Measurements from ENCODE around the gene ARHGAP45. TPM values are rescaled to one million over a fixed set of nuclear protein-coding genes. Genes with fewer than 3 reads are reported as not detected.

The ARHGAP45 gene
- total RNA-seq, 3 donors from 2014 or later (not counting 1 experiment from before 2014, with no cell fraction given) = 535 to 601 (median 560) TPM

DNA sequence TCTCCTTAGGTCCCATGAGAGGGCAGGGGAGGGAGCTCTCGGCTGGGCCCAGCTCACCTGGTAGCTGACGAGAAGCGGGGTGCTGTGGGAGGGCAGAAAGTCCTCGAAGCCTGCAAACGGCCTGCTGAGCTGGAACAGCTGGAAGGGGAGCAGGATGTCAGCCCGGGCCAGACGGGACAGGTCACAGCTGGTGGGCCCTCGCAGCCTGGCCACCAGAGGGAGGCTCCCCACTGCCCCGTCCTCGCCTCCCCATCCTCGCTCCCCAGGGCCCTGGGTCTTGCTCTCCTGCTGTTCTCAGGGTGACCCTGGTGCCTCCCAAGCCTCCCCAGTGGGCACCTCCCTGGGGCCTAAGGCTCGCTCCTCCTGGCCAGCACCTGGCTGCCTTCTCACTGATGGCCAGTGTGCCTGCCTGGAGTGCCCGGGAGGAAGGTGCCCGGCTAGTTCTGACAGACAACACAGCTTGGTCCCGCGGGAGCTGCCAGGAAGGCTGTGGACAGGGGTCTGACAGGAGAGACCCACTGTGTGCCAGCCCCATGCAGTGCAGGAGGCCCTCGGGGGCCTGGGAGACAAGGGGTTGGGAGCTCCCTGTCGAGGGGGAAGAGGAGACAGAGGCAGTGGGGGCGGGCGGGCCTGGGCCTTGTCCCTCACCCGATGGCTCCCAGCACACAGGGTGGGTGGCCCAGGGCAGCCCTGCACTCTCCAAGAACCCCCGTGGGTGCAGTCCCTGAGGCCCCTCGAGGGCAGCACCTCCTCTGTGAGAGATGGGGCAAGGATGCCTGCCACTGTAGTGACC, 57.1 kb downstream of the ARHGAP45 start:
- H3K27me3 Mint-ChIP-seq (ENCODE audit: low read depth in 2 of 2) = no peaks in the 10 kb centered on the region
- intact Hi-C loops (cut with micrococcal nuclease) = no loop called here
- Histone ChIP-seq H3K4me1 (ENCODE audit: control insufficient read depth, insufficient read depth, low read length) (peaks cover 1% of the 10 kb centered on the region), H3K36me3 (ENCODE audit: control insufficient read depth, insufficient read depth, low read length) (peaks cover 66% of the 10 kb centered on the region), H3K27ac (ENCODE audit: low read length) (no peak overlapping the region), H3K27me3 (ENCODE audit: control insufficient read depth, insufficient read depth, low read length) (no peaks in the 10 kb centered on the region), H3K4me3 (ENCODE audit: low read length) (no peak overlapping the region), H3K9me3 (ENCODE audit: control insufficient read depth, insufficient read depth, low read length) (no peaks in the 10 kb centered on the region)
- H3K4me1 Mint-ChIP-seq = no peaks in the 10 kb centered on the region
- no peak overlapping the region for H3K4me3 Mint-ChIP-seq
- 97% methylated on average over 23 of the region's 23 CpGs for WGBS (ENCODE audit: insufficient coverage)
- TF ChIP-seq, protein P1, sequence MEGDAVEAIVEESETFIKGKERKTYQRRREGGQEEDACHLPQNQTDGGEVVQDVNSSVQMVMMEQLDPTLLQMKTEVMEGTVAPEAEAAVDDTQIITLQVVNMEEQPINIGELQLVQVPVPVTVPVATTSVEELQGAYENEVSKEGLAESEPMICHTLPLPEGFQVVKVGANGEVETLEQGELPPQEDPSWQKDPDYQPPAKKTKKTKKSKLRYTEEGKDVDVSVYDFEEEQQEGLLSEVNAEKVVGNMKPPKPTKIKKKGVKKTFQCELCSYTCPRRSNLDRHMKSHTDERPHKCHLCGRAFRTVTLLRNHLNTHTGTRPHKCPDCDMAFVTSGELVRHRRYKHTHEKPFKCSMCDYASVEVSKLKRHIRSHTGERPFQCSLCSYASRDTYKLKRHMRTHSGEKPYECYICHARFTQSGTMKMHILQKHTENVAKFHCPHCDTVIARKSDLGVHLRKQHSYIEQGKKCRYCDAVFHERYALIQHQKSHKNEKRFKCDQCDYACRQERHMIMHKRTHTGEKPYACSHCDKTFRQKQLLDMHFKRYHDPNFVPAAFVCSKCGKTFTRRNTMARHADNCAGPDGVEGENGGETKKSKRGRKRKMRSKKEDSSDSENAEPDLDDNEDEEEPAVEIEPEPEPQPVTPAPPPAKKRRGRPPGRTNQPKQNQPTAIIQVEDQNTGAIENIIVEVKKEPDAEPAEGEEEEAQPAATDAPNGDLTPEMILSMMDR (IDR thresholded peaks at IDR 0.05) = no peak
- H3K27ac Mint-ChIP-seq = no peak overlapping the region
- ATAC-seq (no peak), DNase-seq (no peak)
- no peaks in the 10 kb centered on the region for H3K36me3 Mint-ChIP-seq
- no peaks in the 10 kb centered on the region for H3K9me3 Mint-ChIP-seq

DNA sequence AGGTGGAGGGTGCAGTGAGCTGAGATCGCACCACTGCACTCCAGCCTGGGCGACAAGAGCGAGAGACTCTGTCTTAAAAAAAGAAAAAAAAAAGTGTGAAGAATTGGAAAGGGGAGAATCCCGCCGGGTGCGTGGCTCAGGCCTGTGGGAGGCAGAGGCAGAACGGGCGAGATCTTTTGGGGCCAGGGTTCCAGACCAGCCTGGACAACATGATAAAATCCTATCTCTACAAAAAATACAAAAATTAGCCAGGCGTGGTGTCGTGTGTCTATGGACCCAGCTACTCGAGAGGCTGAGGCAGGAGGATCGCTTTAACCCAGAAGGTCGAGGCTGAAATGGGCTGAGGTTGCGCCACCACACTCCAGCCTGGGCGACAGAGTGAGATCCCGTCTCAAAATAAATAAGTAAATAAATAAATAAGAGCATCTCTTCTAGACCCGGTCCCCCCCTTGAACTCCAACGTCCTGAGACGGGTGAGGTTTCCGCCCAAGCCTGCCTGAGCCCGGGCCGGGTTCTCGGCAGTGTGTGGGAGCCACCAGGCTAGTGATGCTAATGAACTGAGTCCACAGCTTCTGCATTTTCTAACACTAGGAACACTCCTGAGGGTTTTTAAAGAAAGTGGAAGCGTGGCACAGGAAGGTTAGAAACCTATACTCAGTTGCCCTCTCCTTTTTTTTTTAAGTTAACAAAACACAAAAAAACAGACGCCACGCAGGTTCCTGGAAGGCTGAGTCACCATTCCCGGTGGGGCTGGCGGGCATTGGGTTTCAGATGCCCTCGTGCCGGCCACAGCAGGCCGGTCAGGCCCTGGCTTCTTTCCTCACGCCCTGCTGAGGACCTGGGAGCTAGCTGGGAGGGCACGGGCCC, 58.9 kb downstream of the ARHGAP45 start:
- Histone ChIP-seq H3K27ac (ENCODE audit: low read length) (no peak overlapping the region), H3K4me3 (ENCODE audit: low read length) (no peak overlapping the region), H3K9me3 (ENCODE audit: control insufficient read depth, insufficient read depth, low read length) (no peaks in the 10 kb centered on the region), H3K4me1 (ENCODE audit: control insufficient read depth, insufficient read depth, low read length) (peaks cover 19% of the 10 kb centered on the region), H3K27me3 (ENCODE audit: control insufficient read depth, insufficient read depth, low read length) (no peaks in the 10 kb centered on the region), H3K36me3 (ENCODE audit: control insufficient read depth, insufficient read depth, low read length) (peaks cover 50% of the 10 kb centered on the region)
- ATAC-seq (no peak), DNase-seq (no peak)
- Mint-ChIP-seq H3K4me1 (peaks cover 0 to 5% of the 10 kb centered on the region in 2 donors), H3K27ac (peak overlapping the region in 1 of 2 donors; percentile 53), H3K4me3 (peak overlapping the region; percentile 28), H3K9me3 (no peaks in the 10 kb centered on the region), H3K36me3 (no peaks in the 10 kb centered on the region), H3K27me3 (ENCODE audit: low read depth in 2 of 2) (no peaks in the 10 kb centered on the region)
- intact Hi-C loops (cut with micrococcal nuclease) = no loop called here
- TF ChIP-seq, protein P1 (IDR thresholded peaks at IDR 0.05) = no peak
- 92% methylated on average over 30 of the region's 33 CpGs for WGBS (ENCODE audit: insufficient coverage)

DNA sequence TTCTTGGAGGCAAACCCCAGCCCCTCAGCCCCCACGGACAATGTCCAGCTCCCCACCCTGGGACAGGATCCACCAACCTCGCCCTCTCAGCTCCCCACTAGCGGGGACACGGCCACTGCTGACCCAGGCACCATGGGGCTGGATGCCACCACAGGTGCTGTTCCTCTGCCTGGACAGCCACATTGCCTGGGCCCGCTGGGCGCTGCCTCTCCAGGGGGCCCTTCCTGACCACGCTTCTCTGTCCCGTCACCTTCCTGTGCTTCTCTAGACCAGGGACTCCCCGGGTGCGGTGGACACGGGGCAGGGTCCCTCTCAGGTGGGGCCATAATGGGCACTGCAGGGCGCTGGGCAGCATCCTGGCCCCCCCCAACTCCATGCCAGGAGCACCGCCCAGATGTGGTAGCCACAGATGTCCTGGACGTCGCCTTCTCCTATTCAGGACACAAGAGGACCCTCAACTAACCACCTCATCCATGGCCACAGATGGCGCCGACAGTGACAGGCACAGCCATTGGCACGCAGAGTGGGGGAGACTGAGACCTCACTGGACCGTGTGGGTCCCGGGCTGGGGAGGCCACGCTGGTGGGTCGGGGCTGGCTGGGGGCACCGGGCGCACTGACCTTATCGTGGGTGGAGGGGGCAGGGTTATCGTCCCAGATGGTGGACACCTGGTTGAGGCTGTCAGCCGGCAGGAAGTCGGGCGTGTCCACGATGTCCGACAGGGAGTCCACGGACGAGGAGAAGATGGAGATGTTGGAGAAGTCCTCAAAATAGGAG, 60.2 kb downstream of the ARHGAP45 start:
- no peak for DNase-seq
- no peak overlapping the region for H3K4me3 Mint-ChIP-seq
- TF ChIP-seq, protein P1 (IDR thresholded peaks at IDR 0.05) = no peak
- peaks cover 37% of the 10 kb centered on the region for H3K36me3 ChIP-seq (ENCODE audit: control insufficient read depth, insufficient read depth, low read length)
- no peaks in the 10 kb centered on the region for H3K9me3 Mint-ChIP-seq
- H3K27ac ChIP-seq (ENCODE audit: low read length) = no peak overlapping the region
- H3K27me3 Mint-ChIP-seq (ENCODE audit: low read depth in 2 of 2) = no peaks in the 10 kb centered on the region
- H3K27ac Mint-ChIP-seq = no peak overlapping the region
- WGBS (ENCODE audit: insufficient coverage) = 98% methylated on average over 33 of the region's 33 CpGs
- H3K36me3 Mint-ChIP-seq = no peaks in the 10 kb centered on the region
- no peak overlapping the region for H3K4me3 ChIP-seq (ENCODE audit: low read length)
- H3K4me1 ChIP-seq (ENCODE audit: control insufficient read depth, insufficient read depth, low read length) = peaks cover 30% of the 10 kb centered on the region
- ATAC-seq = no peak
- peaks cover 0 to 15% of the 10 kb centered on the region in 2 donors for H3K4me1 Mint-ChIP-seq
- H3K9me3 ChIP-seq (ENCODE audit: control insufficient read depth, insufficient read depth, low read length) = no peaks in the 10 kb centered on the region
- intact Hi-C loops (cut with micrococcal nuclease) = no loop called here
- H3K27me3 ChIP-seq (ENCODE audit: control insufficient read depth, insufficient read depth, low read length) = no peaks in the 10 kb centered on the region
